COLO668 (cell line): ENCODE measurements around the gene RAPH1.
"Not testable (repeated sequence)": the region's sequence is repeated elsewhere in the genome, so short reads cannot be mapped to it uniquely, and the experiment has no call there.

Experiments
- DNase-seq: peaks from one replicate; lab custom pipeline; 2025; ENCODE audit not compliant: unreplicated experiment; lab: John Stamatoyannopoulos, UW

RAPH1 gene

DNA sequence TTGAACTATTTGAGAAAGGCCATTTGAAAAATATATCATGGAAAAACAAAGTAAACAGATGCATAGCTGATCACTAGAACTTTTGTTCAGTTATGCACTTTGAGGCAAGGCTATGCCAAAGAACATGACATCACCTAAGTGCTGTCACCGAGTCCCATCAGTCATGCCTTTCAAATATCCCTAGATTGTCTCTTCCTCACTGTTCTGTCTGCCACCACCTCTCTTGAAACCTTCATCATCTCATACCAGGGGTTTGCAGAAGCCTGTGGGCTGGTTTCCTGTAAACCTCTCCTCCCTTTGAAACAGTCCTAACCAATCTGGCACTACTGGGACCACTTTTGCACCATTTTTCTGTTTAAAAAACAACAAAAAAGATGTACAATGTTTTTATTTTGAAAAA lies 12.3 kb upstream of the RAPH1 start:
- no peak for DNase-seq

DNA sequence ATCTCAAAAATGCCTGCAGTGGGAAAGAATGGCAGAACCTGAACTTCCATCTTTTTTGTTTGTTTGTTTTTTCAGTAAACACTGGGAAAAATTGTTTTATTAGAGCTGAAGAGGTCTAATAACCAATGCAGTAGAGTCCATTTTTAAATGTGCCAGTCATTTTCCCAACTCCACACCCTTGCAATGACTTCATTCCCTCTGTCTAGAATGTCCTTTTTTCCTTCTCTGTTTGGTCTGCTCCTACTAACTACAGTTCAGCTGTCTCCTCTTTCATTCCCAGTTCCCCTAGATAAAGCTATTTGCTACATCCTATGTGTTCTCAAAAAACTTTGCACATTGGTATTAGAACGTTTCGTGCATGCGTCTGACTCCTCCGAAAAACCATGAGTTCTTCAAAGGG lies 9.3 kb upstream of the RAPH1 start:
- DNase-seq = no peak

DNA sequence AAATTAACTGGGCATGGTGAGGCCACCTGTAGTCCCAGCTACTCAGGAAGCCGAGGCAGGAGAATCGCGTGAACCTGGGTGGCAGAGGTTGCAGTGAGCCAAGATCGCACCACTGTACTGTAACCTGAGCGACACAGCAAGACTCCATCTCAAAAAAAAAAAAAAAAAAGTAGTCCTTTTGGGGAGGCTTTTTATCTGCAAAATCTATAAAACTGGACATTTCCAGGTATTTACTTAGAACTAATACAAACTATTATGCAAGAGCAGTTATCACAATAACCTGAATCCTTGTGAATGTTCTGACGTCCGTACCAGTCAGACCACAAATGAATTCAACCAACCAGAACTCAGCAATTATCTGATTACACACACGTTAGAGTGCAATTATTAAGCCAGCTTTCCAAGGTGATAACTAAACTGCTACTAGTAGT lies 8.8 kb upstream of the RAPH1 start:
- DNase-seq = no peak

DNA sequence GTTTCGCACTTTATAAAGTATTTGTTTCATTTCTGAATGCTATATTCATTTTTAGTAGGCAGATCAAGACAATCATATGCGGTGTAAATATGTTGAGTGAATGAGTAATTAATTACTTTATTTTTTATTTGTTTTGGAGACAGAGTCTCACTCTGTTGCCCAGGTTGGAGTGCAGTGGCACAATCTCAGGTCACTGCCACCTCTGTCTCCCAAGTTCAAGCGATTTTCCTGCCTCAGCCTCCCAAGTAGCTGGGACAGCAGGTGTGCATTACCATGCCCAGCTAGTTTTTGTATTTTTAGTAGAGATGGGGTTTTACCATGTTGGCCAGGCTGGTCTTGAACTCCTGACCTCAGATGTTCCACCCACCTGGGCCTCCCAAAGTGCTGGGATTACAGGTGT lies 5.5 kb upstream of the RAPH1 start:
- DNase-seq = not testable (repeated sequence)

DNA sequence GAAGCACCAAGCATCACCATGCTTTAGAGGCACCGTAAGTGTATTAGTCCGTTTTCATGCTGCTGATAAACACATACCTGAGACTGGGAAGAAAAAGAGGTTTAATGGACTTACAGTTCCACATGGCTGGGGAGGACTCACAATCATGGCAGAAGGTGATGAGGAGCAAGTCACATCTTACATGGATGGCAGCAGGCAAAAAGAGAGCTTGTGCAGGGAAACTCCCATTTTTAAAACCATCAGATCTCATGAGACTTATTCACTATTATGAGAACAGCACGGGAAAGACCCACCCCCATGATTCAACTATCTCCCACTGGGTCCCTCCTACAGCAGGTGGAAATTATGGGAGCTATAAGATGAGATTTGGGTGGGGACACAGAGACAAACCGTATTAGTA lies 3.1 kb upstream of the RAPH1 start:
- not testable (repeated sequence) for DNase-seq

DNA sequence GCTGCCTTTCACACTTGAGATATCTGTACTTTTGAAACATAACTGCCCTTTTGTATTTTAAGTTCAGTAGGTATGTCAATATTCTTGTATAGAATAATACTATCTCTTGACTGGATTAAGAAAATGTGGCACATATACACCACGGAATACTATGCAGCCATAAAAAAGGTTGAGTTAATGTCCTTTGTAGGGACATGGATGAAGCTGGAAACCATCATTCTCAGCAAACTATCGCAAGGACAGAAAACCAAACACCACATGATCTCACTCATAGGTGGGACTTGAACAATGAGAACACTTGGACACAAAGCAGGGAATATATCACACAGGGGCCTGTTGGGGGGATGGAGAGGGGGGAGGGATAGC lies 1.5 kb upstream of the RAPH1 start:
- DNase-seq = not testable (repeated sequence)

DNA sequence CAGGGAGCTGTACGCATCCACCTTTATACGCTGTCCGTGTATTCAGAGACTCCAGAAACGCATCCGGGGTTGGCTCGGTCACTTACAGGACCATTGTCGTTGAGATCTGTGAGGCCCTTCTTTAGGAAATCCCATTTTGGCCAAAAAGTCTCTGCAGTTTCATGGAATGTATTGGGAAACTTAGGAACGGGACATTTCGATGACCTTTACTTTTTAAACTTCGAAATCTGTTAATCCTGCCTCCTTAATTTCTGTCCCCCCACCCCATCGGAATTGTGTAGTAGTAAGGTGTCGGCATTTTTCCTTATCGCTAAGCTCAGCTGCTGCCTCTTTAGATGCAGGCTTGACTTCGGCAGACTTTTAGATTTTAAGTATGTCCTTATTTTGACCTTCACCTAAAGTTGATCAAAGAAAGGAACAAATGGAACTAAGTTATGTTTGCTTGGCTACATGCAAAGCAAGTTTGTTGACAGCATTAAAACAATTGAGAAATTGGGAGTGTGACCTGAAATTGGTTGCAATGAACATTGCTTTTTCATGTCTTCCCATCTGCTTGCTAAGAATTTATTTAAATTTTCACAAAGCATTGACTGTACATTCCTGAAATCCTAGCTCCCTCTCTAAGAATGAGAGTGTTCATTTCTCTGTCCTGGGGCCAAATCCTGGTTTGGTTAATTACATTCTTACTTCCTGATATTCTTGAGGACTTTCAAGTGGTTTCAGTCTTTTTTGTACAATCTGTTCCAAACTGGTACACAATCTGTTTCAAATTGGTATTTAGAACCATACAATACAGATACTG lies 884 bp upstream of the RAPH1 start:
- DNase-seq = no peak

DNA sequence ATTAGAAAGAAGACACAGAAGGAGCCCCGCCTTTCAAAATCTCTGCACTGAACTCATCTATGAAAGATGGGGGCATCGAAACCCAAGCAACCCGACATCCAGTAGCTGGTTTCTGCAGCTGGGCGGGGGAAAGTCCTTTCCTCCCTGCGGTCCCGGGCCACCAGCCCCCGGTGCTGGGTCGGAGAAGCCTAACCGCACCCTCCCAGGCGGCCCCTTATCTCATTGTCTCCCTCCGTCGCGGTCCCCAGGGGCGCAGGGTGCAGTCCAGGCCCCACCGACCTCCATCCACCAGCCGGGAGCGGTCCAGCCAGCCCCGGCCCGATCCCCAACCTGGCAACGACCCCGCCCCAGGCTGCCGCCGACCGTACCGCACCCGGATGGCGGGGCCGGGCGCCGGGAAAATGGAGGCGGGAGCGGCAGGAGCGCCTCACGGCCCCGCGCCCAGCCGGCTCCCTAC lies 452 bp downstream of the RAPH1 start:
- DNase-seq = no peak

DNA sequence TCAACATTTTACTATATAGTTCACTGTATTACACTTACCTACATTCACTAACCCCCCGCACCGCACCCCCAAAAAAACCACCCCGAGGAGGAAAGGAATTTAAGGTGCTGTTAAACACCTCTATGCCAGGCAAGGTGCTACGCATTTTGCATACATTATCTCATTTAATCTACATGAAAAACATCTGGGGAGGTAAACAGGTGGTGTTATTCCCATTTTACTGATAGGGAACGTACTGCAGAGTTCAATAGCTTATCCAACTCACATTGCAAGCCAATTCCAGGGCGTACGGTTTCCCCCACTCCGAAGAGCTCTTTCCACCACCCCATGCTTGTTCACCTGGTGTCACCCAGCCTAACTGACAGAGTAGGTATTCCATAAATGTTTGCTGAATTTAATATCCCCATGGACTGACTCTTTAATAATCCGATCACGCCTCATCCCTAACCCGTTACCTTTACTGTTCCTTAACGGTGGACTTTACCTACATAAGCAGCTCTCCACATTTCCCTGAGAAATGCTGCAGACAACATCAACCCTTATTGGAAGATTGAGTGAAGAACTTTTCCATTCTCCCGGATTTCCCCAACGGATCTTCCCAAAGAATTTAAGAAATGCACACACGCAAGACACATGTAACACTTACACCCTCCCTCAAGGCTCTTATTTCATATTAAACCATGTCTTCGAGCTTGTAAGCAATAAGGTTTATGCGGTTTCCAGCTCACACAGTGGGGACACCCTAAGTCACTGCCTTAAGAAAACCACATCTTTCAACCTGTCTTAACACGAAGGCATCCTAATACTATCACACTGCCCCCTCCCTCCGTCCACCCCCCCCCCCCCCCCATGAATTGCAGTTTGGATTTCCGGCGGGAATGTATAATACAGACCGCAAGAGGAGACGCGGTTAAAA lies 1.2 kb downstream of the RAPH1 start:
- no peak for DNase-seq

DNA sequence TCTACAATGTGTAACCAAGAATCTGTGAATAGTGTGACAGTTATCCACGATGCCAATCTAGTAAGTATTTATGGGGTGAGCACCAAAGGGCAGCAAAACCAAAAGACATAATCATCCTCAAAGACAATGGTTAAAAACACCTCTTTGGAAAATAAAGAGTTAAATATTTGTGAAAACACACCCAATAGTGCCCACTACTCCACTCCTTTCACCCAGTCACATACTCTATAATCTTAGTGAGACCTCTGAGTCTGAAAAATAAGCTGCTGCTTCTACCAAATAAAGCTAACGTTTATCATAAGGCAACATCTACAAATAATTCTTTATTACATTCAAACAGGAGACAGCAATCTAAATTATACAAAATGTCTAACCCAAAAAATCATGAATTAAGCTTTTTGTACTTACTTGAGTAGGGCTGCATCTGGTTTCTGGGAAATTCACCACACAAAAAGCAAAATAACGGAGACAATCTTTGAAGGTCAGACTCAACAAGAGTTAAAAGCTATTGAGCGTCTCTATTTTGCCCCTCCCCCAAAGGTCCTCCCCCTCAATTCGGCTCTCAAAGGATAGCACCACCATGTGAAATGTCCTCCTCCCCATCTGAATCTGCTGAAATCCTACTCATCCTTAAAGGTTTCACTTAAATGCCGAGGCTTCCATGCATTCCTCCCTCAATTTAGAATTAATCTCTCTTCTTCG lies 2.0 kb downstream of the RAPH1 start:
- DNase-seq = no peak

DNA sequence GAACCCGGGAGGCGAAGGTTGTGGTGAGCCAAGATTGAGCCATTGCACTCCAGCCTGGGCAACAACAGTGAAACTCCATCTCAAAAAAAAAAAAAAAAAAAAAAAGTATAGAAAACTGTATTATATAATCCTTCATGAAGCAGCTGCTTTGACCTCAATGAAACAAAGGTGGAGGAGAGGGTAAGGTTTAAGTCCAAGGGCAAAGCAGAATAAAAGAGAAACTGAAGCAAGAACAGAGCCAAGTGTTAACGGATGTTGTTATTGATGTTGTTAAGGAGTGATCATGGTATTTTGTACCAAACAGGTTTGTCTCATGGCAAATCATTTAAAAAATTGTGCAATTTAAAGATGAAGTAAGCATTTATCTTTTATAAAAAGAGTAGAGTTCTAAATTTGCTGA lies 7.4 kb downstream of the RAPH1 start:
- DNase-seq = no peak

DNA sequence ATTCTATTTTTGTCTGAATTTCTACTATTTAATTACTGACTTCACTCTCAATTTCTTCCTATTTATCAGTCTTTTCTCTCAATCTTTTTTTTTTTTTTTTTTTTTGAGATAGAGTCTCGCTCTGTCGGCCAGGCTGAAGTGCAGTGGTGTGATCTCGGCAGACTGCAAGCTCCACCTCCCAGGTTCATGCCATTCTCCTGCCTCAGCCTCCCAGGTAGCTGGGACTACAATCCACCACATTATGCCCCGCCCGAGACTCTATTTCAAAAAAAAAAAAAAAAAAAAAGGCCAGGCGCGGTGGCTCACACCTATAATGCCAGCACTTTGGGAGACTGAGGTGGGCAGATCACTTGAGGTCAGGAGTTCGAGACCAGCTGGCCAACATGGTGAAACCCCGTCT lies 21.8 kb downstream of the RAPH1 start:
- not testable (repeated sequence) for DNase-seq

DNA sequence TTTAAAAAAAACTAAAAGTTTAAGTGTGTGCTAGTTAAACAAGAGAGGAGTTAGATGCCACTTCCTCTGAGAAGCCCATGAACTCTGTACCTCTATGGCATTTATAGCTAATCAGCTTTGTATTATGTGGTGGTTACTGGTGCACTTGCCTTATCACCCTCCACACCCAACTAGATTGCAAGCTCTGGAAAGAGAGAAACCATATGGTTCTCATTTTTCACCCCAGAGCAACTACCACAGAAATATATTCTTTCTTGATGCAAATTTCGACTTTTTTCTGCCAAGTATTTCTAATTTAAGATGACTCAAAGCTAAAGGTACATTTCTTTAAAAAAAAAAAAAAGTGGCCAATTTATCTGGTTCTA lies 24.2 kb downstream of the RAPH1 start:
- no peak for DNase-seq

DNA sequence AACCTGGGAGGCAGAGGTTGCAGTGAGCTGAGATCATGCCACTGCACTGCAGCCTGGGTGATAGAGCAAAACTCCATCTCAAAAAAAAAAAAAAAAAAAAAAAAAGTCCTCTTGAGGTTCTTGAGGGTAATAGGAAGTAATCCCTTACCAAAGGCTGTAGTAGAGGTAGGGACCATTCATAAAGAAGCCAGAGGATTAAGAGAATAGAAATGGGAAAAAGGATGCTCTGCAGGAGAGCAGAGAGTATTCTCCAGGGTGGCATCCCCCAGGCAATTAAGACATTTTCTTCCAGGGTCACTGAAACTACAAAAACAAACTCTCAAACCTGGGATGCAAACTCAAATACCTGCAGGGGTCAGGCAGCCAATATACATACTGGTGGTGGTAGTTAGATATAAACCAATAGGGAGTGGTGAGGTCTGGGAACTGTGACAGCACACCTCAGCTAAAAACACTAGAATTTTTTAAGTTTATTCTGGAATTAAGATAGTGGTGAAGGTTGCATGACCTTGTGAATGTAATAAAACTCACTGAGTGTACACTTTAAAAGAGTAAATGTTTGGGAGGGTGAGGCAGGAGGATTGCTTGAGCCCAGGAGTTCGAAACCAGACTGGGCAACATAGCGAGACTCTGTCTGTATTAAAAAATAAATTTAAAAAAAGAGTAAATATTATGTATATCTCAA lies 24.7 kb downstream of the RAPH1 start:
- no peak for DNase-seq

DNA sequence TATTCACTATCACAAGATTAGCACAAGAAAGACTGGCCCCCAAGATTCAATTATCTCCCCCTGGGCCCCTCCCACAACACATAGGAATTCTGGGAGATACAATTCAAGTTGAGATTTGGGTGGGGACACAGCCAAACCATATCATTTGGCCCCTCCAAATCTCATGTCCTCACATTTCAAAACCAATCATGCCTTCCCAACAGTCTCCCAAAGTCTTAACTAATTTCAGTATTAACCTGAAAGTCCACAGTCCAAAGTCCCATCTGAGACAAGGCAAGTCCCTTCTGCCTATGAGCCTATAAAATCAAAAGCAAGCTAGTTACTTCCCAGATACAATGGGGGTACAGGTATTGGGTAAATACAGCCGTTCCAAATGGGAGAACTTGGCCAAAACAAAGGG lies 31.6 kb downstream of the RAPH1 start:
- DNase-seq = not testable (repeated sequence)

DNA sequence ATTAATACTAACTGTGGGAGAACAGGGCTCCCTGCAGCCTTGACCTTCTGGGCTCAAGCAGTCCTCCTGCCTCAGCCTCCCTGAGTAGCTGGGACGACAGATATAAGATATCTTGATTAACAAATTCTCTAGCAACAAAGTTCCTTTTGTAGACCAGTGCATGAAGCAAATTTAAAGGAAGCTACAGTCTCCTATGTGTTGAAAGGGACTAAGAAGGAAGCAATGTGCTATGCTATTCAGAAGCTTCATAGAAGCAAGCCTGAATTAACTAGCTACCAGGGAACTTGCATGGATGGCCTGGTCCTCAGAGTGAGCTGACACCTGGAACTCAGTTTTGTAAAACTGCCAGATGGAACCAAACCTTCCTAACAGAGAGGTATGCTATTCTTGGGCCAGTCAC lies 33.2 kb downstream of the RAPH1 start:
- no peak for DNase-seq

DNA sequence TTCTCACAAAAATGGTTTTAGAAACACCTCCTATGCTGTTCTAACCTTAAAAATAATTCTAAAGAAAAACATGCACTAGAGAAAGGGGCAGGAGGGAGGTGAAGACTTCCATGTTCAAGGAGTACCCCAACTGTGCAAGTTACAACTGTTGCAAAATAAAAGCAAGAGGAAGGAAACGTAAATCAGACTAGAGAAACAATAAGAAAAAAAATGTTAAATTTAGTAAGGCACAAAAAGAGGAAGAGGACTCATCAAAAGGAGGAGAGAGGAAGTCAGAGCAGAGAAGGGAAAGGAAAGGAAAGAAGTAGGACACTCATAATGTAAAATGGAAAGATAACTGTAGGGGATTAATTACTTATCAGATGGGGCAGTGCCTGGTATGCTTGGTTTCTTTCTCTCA lies 34.1 kb downstream of the RAPH1 start:
- DNase-seq = no peak

DNA sequence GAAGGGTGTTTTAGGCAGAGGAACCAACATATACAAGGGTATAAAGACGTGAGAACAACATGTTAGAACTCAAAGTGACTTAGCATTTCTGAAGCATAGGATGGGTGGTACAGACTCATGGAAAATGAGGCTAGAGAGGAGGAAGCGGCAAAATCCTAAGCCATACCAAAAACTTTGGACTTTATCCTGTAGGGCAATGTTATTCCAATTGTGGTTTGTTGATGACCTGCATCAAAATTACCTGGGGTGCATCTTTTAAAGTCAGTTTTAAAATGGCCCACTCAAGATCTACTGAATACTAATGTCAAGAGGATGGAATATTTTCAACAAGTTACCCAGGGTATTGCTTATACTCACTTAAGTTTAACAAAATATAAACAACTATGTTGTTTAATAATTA lies 34.8 kb downstream of the RAPH1 start:
- DNase-seq = no peak

DNA sequence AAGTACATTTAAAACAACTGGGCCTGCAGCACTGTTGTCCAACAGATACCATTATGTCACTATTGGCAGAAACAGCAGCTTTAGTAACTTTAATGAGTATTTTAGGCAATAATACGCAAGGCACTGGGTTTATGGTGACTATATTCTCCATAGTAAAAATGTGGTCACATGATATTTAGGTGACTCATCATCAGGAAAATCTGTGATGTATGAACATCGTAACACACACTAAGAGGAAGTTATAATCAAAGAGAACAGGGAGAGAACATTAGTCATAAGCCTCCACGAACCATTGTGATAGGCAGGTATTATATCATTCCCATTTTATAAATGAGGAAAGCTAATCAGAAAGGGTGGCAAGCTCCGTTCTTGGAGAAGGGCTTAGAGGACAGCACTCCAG lies 36.9 kb downstream of the RAPH1 start:
- DNase-seq = no peak

DNA sequence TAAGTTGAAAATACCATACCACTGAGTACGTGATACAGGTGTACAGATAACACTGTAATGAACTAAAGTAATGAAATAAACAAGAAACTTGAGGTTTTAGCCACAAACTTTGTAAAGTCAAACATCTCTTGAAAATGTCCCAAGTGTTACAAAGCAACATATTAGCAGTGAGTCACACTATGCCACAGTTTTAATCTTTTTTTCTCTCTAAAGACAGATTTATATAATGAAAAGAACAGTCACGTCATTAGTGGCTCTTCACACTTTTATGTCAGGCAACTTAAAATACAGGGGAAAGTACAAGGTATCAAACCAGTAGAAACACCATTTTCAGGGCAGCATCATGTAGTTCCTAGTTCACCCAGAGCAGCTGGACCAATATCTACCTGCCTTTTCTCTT lies 42.1 kb downstream of the RAPH1 start:
- no peak for DNase-seq

DNA sequence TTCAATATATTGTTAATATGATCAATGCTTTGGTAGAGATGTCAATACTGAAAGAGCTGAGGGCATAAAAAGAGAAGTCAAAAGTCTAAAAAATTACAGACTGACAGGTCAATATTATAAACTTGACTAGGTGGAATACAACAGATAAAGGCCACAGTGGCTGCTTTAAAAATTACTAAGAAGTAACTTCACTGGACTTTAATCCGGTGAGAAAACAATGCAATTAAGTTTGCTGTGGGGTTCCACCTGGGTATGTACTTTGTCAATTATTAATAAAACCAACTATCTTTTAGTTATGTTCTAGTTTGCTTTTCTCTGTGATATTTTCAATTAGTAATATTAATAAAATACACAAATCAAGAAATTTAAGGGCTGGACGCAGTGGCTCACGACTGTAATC lies 44.7 kb downstream of the RAPH1 start:
- DNase-seq = no peak
